ENCODE data around the gene MYO9B. TPM values are rescaled to one million over a fixed set of nuclear protein-coding genes. Genes with fewer than 3 reads are reported as not detected.

The MYO9B gene
- total and polyA plus RNA-seq, 9 of the 15 experiments (the other 6 are each of a cell fraction or from before 2014, with no cell fraction given), result 2.4 to 77.6 (median 23.0) TPM

GRCh38 chr19:17041976-17042375 is 33.6 kb upstream of the MYO9B start (continued):
- no peak for TF ChIP-seq TFAP4 (CRISPR knock-in tag; IDR thresholded peaks at IDR 0.05; ENCODE audit: borderline replicate concordance)
- no peak for TF ChIP-seq JUN (IDR thresholded peaks at IDR 0.05; ENCODE audit: borderline replicate concordance, low read depth, low read length)
- no peak for TF ChIP-seq JUN (CRISPR knock-in tag; IDR thresholded peaks at IDR 0.05; ENCODE audit: borderline replicate concordance)
- TF ChIP-seq PBX2 (CRISPR knock-in tag; IDR thresholded peaks at IDR 0.05; ENCODE audit: low read depth), result no peak
- no peak for TF ChIP-seq PBX2 (tag; conservative IDR thresholded peaks at IDR 0.05; ENCODE audit: low read depth)
- no peak for TF ChIP-seq KAT8 (IDR thresholded peaks at IDR 0.05; ENCODE audit: low read depth)
- no peak for TF ChIP-seq ARID3A (IDR thresholded peaks at IDR 0.05; ENCODE audit: borderline replicate concordance, low read depth, low read length)
- TF ChIP-seq CEBPB (tag; IDR thresholded peaks at IDR 0.05), result no peak
- no peak for TF ChIP-seq ZBED1 (IDR thresholded peaks at IDR 0.05)
- TF ChIP-seq NR0B1 (IDR thresholded peaks at IDR 0.05; ENCODE audit: partially characterized antibody), result no peak
- TF ChIP-seq ETS2 (tag; IDR thresholded peaks at IDR 0.05; ENCODE audit: borderline replicate concordance, poor library complexity, severe bottlenecking), result no peak
- no peak for TF ChIP-seq NR1H2 (CRISPR knock-in tag; IDR thresholded peaks at IDR 0.05)
- TF ChIP-seq XRCC5 (IDR thresholded peaks at IDR 0.05; ENCODE audit: low read depth, low read length), result no peak
- no peak for TF ChIP-seq CCNT2 (IDR thresholded peaks at IDR 0.05; ENCODE audit: borderline replicate concordance, extremely low read depth, insufficient read length, low read depth, low read length)
